NCI-H82 treated with DMSO at 0.1 percent for 48 hours (cell line): ENCODE data around the gene SDR42E2.

ENCODE experiments used
- DNase-seq: peaks from one replicate; lab custom pipeline; 2025; ENCODE audit not compliant: unreplicated experiment; lab: John Stamatoyannopoulos, UW

Gene SDR42E2

GRCh38 chr16:22240023-22240710 is 77.9 kb downstream of the SDR42E2 start:
- DNase-seq = no peak
